Keratinocyte (primary cell): ENCODE results near the gene GNG5. TPM values are rescaled to one million over a fixed set of nuclear protein-coding genes. Genes with fewer than 3 reads are reported as not detected.

ENCODE experiments used
- DNase-seq: peaks from one replicate; pipeline ENCODE4 v3.0.0-alpha.2; 2011; ENCODE audit warnings: low read depth, missing footprints, low spot score
- FAIRE-seq: peaks from 2 replicates; lab custom pipeline; 2011; peaks lifted over from hg19 to GRCh38; lab: Jason Lieb, UNC
- H2AFZ ChIP-seq: 2 replicates; pipeline ENCODE4 v1.6.0; 2012; ENCODE audit warnings: low read length, control low read depth, inconsistent platforms; ENCODE audit not compliant: control insufficient read depth
- H3K27ac ChIP-seq: 2 replicates; pipeline ENCODE4 v1.5.1; 2011; ENCODE audit warnings: low read length; ENCODE audit not compliant: control insufficient read depth, insufficient read depth
- H3K27me3 ChIP-seq: 3 replicates; pipeline ENCODE4 v1.6.0; 2011; ENCODE audit warnings: low read length; ENCODE audit not compliant: control insufficient read depth, insufficient read depth; ENCODE audit errors: extremely low read depth
- H3K36me3 ChIP-seq, 2 experiments: 2 replicates in 1 of 2; 3 replicates in 1 of 2; pipeline ENCODE4 v1.5.1; 2011; ENCODE audit warnings: low read length in 2 of 2, mild to moderate bottlenecking in 1 of 2; ENCODE audit not compliant: control insufficient read depth in 2 of 2, insufficient read depth in 2 of 2; ENCODE audit errors: extremely low read depth in 1 of 2
- H3K4me1 ChIP-seq: 3 replicates; pipeline ENCODE4 v1.5.1; 2011; ENCODE audit warnings: low read length; ENCODE audit not compliant: control insufficient read depth, insufficient read depth; ENCODE audit errors: extremely low read depth
- H3K4me2 ChIP-seq: 3 replicates; pipeline ENCODE4 v1.6.0; 2011; ENCODE audit warnings: low read depth, low read length; ENCODE audit not compliant: control insufficient read depth, insufficient read depth; ENCODE audit errors: extremely low read depth
- H3K4me3 ChIP-seq, 3 experiments: fragments of 200-600 bp in 1 of 3; sonication (generic) in 1 of 3; 2 replicates in 2 of 3; 3 replicates in 1 of 3; pipeline ENCODE4 v1.5.1; 2011 to 2016; ENCODE audit warnings: low read length in 3 of 3, mild to moderate bottlenecking in 3 of 3, control low read depth in 2 of 3, inconsistent platforms in 1 of 3, low read depth in 1 of 3, mixed read lengths in 1 of 3, mixed run types in 1 of 3, moderate library complexity in 1 of 3; ENCODE audit not compliant: control insufficient read depth in 2 of 3, insufficient read depth in 2 of 3; ENCODE audit errors: extremely low read depth in 1 of 3
- H3K79me2 ChIP-seq: 2 replicates; pipeline ENCODE4 v1.6.0; 2012; ENCODE audit warnings: low read length; ENCODE audit not compliant: control insufficient read depth, insufficient read depth
- H3K9ac ChIP-seq: 3 replicates; pipeline ENCODE4 v1.6.0; 2011; ENCODE audit warnings: low read length; ENCODE audit not compliant: control insufficient read depth, insufficient read depth; ENCODE audit errors: extremely low read depth
- H3K9me1 ChIP-seq: 3 replicates; pipeline ENCODE4 v1.6.0; 2011; ENCODE audit warnings: low read length; ENCODE audit not compliant: control insufficient read depth, insufficient read depth; ENCODE audit errors: extremely low read depth
- H3K9me3 ChIP-seq: 2 replicates; pipeline ENCODE4 v1.5.1; 2012; ENCODE audit warnings: low read depth, low read length; ENCODE audit not compliant: control insufficient read depth
- H4K20me1 ChIP-seq: 3 replicates; pipeline ENCODE4 v1.6.0; 2011; ENCODE audit warnings: low read length; ENCODE audit not compliant: control insufficient read depth, insufficient read depth; ENCODE audit errors: extremely low read depth
- EZH2 ChIP-seq: IDR thresholded peaks from one replicate; pipeline ENCODE4 v1.6.1; 2012; ENCODE audit warnings: inconsistent platforms, mild to moderate bottlenecking, low read length, moderate library complexity
- dilution Hi-C: fragments of 300-500 bp; cut with MboI; formaldehyde crosslinking; loops from one replicate; pipeline ENCODE4 v1.7.0; 2020; ENCODE audit warnings: low sequenced_read_pairs; ENCODE audit not compliant: extremely low pct_ligation_motif_present
- polyA plus RNA-seq, 5 experiments: library from polyadenylated mRNA; depleted of rRNA in 3 of 5; stranded (reverse) in 3 of 5; stranded (forward) in 1 of 5; unstranded in 1 of 5; fragments of >200 nt; gene quantifications; 1 replicate in 1 of 5; 2 replicates in 3 of 5; 3 replicates in 1 of 5; pipeline versions ENCODE4 v1.2.1 to v1.2.3, GENCODE V29; 2011 to 2012; ENCODE audit warnings: missing spikeins in 2 of 5, low read depth in 1 of 5, low replicate concordance in 1 of 5
- TF ChIP-seq, protein P1 (sequence below), 3 experiments: IDR thresholded peaks in 1 of 3; conservative IDR thresholded peaks in 1 of 3; optimal IDR thresholded peaks in 1 of 3; 2 replicates in 2 of 3; 3 replicates in 1 of 3; pipeline versions ENCODE3 to v1.5.1; 2011; ENCODE audit warnings: low read length in 3 of 3, mild to moderate bottlenecking in 3 of 3, moderate library complexity in 2 of 3, control low read depth in 1 of 3, inconsistent platforms in 1 of 3; ENCODE audit not compliant: insufficient read depth in 2 of 3; ENCODE audit errors: extremely low read depth in 1 of 3

GNG5 gene
- polyA plus RNA-seq, 1 donor (not counting 4 experiments of a cell fraction or from before 2014, with no cell fraction given): 167 TPM

- Histone ChIP-seq H3K27ac (no peak overlapping the region), H2AFZ (no peak overlapping the region), H3K9me1 (no peaks in the 10 kb centered on the region), H3K27me3 (no peaks in the 10 kb centered on the region), H3K79me2 (peaks cover 30% of the 10 kb centered on the region), H3K9me3 (no peaks in the 10 kb centered on the region), H3K36me3 (peaks cover 11 to 19% of the 10 kb centered on the region in 2 experiments), H3K4me1 (no peaks in the 10 kb centered on the region), H3K4me2 (no peak overlapping the region), H4K20me1 (no peaks in the 10 kb centered on the region), H3K4me3 (no peak overlapping the region), H3K9ac (no peak overlapping the region)
- DNase-seq: no peak
- TF ChIP-seq, protein P1, sequence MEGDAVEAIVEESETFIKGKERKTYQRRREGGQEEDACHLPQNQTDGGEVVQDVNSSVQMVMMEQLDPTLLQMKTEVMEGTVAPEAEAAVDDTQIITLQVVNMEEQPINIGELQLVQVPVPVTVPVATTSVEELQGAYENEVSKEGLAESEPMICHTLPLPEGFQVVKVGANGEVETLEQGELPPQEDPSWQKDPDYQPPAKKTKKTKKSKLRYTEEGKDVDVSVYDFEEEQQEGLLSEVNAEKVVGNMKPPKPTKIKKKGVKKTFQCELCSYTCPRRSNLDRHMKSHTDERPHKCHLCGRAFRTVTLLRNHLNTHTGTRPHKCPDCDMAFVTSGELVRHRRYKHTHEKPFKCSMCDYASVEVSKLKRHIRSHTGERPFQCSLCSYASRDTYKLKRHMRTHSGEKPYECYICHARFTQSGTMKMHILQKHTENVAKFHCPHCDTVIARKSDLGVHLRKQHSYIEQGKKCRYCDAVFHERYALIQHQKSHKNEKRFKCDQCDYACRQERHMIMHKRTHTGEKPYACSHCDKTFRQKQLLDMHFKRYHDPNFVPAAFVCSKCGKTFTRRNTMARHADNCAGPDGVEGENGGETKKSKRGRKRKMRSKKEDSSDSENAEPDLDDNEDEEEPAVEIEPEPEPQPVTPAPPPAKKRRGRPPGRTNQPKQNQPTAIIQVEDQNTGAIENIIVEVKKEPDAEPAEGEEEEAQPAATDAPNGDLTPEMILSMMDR (optimal IDR thresholded peaks at IDR 0.05 in 1 of 3, IDR thresholded peaks at IDR 0.05 in 1 of 3, conservative IDR thresholded peaks at IDR 0.05 in 1 of 3; ENCODE audit: extremely low read depth in 1 of 3, insufficient read depth in 2 of 3, low read length in 3 of 3): no peak
- no peak for TF ChIP-seq EZH2
- dilution Hi-C loops: no loop called here
- no peak for FAIRE-seq
These were observed 8.6 kb downstream of the GNG5 start for GRCh38 chr1:84497631-84498275.

- Histone ChIP-seq H3K9ac (no peak overlapping the region), H3K27ac (no peak overlapping the region), H3K4me1 (no peaks in the 10 kb centered on the region), H3K36me3 (peaks cover 10 to 19% of the 10 kb centered on the region in 2 experiments), H4K20me1 (no peaks in the 10 kb centered on the region), H3K4me3 (no peak overlapping the region), H3K79me2 (peaks cover 18% of the 10 kb centered on the region), H3K9me3 (no peaks in the 10 kb centered on the region), H3K9me1 (no peaks in the 10 kb centered on the region), H3K4me2 (no peak overlapping the region), H2AFZ (no peak overlapping the region), H3K27me3 (no peaks in the 10 kb centered on the region)
- DNase-seq (no peak), FAIRE-seq (no peak)
- dilution Hi-C loops: no loop called here
- TF ChIP-seq EZH2: no peak
- TF ChIP-seq, protein P1 (optimal IDR thresholded peaks at IDR 0.05 in 1 of 3, IDR thresholded peaks at IDR 0.05 in 1 of 3, conservative IDR thresholded peaks at IDR 0.05 in 1 of 3; ENCODE audit: extremely low read depth in 1 of 3, insufficient read depth in 2 of 3, low read length in 3 of 3): no peak
These were observed 9.9 kb downstream of the GNG5 start for GRCh38 chr1:84496498-84496897.
